ENCODE data around the gene ESR1. TPM values are rescaled to one million over a fixed set of nuclear protein-coding genes. Genes with fewer than 3 reads are reported as not detected.
A peak's percentile ranks its signal among the peaks of the same experiment; 100 is the strongest.

ESR1 gene
- total and polyA plus RNA-seq, 2 experiments from 2014 or later, result 1.6 to 5.1 TPM

GRCh38 chr6:152078001-152078400, 270.5 kb downstream of the ESR1 start:
- H3K27me3 ChIP-seq, result no peaks in the 10 kb centered on the region
- no peak overlapping the region for H3K4me3 ChIP-seq
- no peaks in the 10 kb centered on the region for H3K4me1 ChIP-seq (ENCODE audit: low read depth)
- no peak for TF ChIP-seq CTCF (IDR thresholded peaks at IDR 0.05; ENCODE audit: low read depth, low read length)
- no peaks in the 10 kb centered on the region for H3K36me3 ChIP-seq
- H3K9me3 ChIP-seq (ENCODE audit: low read depth), result peaks cover 3% of the 10 kb centered on the region
- DNase-seq (ENCODE audit: low read depth in 1 of 2, low spot score in 1 of 2), result no peak
- H3K27ac ChIP-seq, result no peak overlapping the region

GRCh38 chr6:152078804-152079203, 271.3 kb downstream of the ESR1 start:
- Histone ChIP-seq H3K27me3 (no peaks in the 10 kb centered on the region), H3K9me3 (ENCODE audit: low read depth) (peaks cover 3% of the 10 kb centered on the region), H3K27ac (no peak overlapping the region), H3K4me1 (ENCODE audit: low read depth) (no peaks in the 10 kb centered on the region), H3K36me3 (no peaks in the 10 kb centered on the region), H3K4me3 (no peak overlapping the region)
- no peak for TF ChIP-seq CTCF (IDR thresholded peaks at IDR 0.05; ENCODE audit: low read depth, low read length)
- DNase-seq (ENCODE audit: low read depth in 1 of 2, low spot score in 1 of 2), result no peak

GRCh38 chr6:152085451-152085921, 278.0 kb downstream of the ESR1 start:
- DNase-seq (ENCODE audit: low read depth in 1 of 2, low spot score in 1 of 2), result no peak
- H3K27me3 ChIP-seq, result no peaks in the 10 kb centered on the region
- peak overlapping the region; percentile 54 for H3K27ac ChIP-seq
- H3K4me3 ChIP-seq, result no peak overlapping the region
- H3K9me3 ChIP-seq (ENCODE audit: low read depth), result no peaks in the 10 kb centered on the region
- TF ChIP-seq CTCF (IDR thresholded peaks at IDR 0.05; ENCODE audit: low read depth, low read length), result no peak
- no peaks in the 10 kb centered on the region for H3K36me3 ChIP-seq
- H3K4me1 ChIP-seq (ENCODE audit: low read depth), result peaks cover 14% of the 10 kb centered on the region

GRCh38 chr6:152086223-152086873, 278.9 kb downstream of the ESR1 start:
- Histone ChIP-seq H3K27me3 (no peaks in the 10 kb centered on the region), H3K9me3 (ENCODE audit: low read depth) (no peaks in the 10 kb centered on the region), H3K36me3 (no peaks in the 10 kb centered on the region), H3K4me1 (ENCODE audit: low read depth) (peaks cover 14% of the 10 kb centered on the region), H3K4me3 (no peak overlapping the region), H3K27ac (no peak overlapping the region)
- no peak for DNase-seq (ENCODE audit: low read depth in 1 of 2, low spot score in 1 of 2)
- TF ChIP-seq CTCF (IDR thresholded peaks at IDR 0.05; ENCODE audit: low read depth, low read length), result no peak

- Histone ChIP-seq H3K9me3 (ENCODE audit: low read depth) (no peaks in the 10 kb centered on the region), H3K27ac (no peak overlapping the region)
- DNase-seq (ENCODE audit: low read depth in 1 of 2, low spot score in 1 of 2), result no peak
These were observed 279.6 kb downstream of the ESR1 start for GRCh38 chr6:152087096-152087495.

More at GRCh38 chr6:152087096-152087495, 279.6 kb downstream of the ESR1 start:
- no peaks in the 10 kb centered on the region for H3K36me3 ChIP-seq
- H3K27me3 ChIP-seq, result no peaks in the 10 kb centered on the region
- TF ChIP-seq CTCF (IDR thresholded peaks at IDR 0.05; ENCODE audit: low read depth, low read length), result no peak
- H3K4me1 ChIP-seq (ENCODE audit: low read depth), result peaks cover 20% of the 10 kb centered on the region
- no peak overlapping the region for H3K4me3 ChIP-seq
